ENCODE results near the gene KNDC1.

KNDC1 gene

GRCh38 chr10:133225707-133226191 is 65.7 kb downstream of the KNDC1 start:
- Histone ChIP-seq H3K4me1 (ENCODE audit: low read length) (no peaks in the 10 kb centered on the region), H2AFZ (ENCODE audit: low read depth, low read length) (no peak overlapping the region), H3K9ac (ENCODE audit: low read length) (no peak overlapping the region), H3K79me2 (ENCODE audit: low read length) (no peaks in the 10 kb centered on the region), H3K4me2 (ENCODE audit: low read length) (no peak overlapping the region), H3K36me3 (replicated peaks; ENCODE audit: low read depth, low read length) (no peaks in the 10 kb centered on the region), H4K20me1 (ENCODE audit: insufficient read depth, low read length) (no peaks in the 10 kb centered on the region), H3K27ac (ENCODE audit: low read length) (no peak overlapping the region), H3K27me3 (ENCODE audit: low read depth, low read length) (no peaks in the 10 kb centered on the region), H3K9me3 (ENCODE audit: insufficient read depth, low read length) (no peaks in the 10 kb centered on the region), H3K4me3 (ENCODE audit: low read length) (no peak overlapping the region)
- TF ChIP-seq EZH2phosphoT487 (IDR thresholded peaks at IDR 0.05; ENCODE audit: low read depth) (no peak), CTCF (IDR thresholded peaks at IDR 0.05; ENCODE audit: low read depth, low read length) (no peak)

GRCh38 chr10:133226251-133226808 is 66.3 kb downstream of the KNDC1 start:
- no peaks in the 10 kb centered on the region for H3K9me3 ChIP-seq (ENCODE audit: insufficient read depth, low read length)
- H4K20me1 ChIP-seq (ENCODE audit: insufficient read depth, low read length) = no peaks in the 10 kb centered on the region
- H3K9ac ChIP-seq (ENCODE audit: low read length) = no peak overlapping the region
- no peaks in the 10 kb centered on the region for H3K79me2 ChIP-seq (ENCODE audit: low read length)
- H3K27ac ChIP-seq (ENCODE audit: low read length) = no peak overlapping the region
- H3K36me3 ChIP-seq (replicated peaks; ENCODE audit: low read depth, low read length) = no peaks in the 10 kb centered on the region
- no peak overlapping the region for H3K4me2 ChIP-seq (ENCODE audit: low read length)
- H2AFZ ChIP-seq (ENCODE audit: low read depth, low read length) = no peak overlapping the region
- no peak overlapping the region for H3K4me3 ChIP-seq (ENCODE audit: low read length)
- no peaks in the 10 kb centered on the region for H3K4me1 ChIP-seq (ENCODE audit: low read length)
- TF ChIP-seq CTCF (IDR thresholded peaks at IDR 0.05; ENCODE audit: low read depth, low read length) (no peak), EZH2phosphoT487 (IDR thresholded peaks at IDR 0.05; ENCODE audit: low read depth) (no peak)
- H3K27me3 ChIP-seq (ENCODE audit: low read depth, low read length) = no peaks in the 10 kb centered on the region

- no peak overlapping the region for H2AFZ ChIP-seq (ENCODE audit: low read depth, low read length)
- H3K9ac ChIP-seq (ENCODE audit: low read length) = no peak overlapping the region
- H3K4me3 ChIP-seq (ENCODE audit: low read length) = no peak overlapping the region
- no peak overlapping the region for H3K27ac ChIP-seq (ENCODE audit: low read length)
- H3K36me3 ChIP-seq (replicated peaks; ENCODE audit: low read depth, low read length) = no peaks in the 10 kb centered on the region
- TF ChIP-seq EZH2phosphoT487 (IDR thresholded peaks at IDR 0.05; ENCODE audit: low read depth) (no peak), CTCF (IDR thresholded peaks at IDR 0.05; ENCODE audit: low read depth, low read length) (no peak)
- H3K79me2 ChIP-seq (ENCODE audit: low read length) = no peaks in the 10 kb centered on the region
- no peak overlapping the region for H3K4me2 ChIP-seq (ENCODE audit: low read length)
- no peaks in the 10 kb centered on the region for H3K9me3 ChIP-seq (ENCODE audit: insufficient read depth, low read length)
- no peaks in the 10 kb centered on the region for H3K27me3 ChIP-seq (ENCODE audit: low read depth, low read length)
- H3K4me1 ChIP-seq (ENCODE audit: low read length) = no peaks in the 10 kb centered on the region
- H4K20me1 ChIP-seq (ENCODE audit: insufficient read depth, low read length) = no peaks in the 10 kb centered on the region
Observed at GRCh38 chr10:133227256-133227655, 67.2 kb downstream of the KNDC1 start.

GRCh38 chr10:133229265-133230043 is 69.4 kb downstream of the KNDC1 start:
- no peak overlapping the region for H3K4me2 ChIP-seq (ENCODE audit: low read length)
- no peak overlapping the region for H2AFZ ChIP-seq (ENCODE audit: low read depth, low read length)
- H3K9ac ChIP-seq (ENCODE audit: low read length) = no peak overlapping the region
- no peaks in the 10 kb centered on the region for H3K4me1 ChIP-seq (ENCODE audit: low read length)
- H3K27me3 ChIP-seq (ENCODE audit: low read depth, low read length) = no peaks in the 10 kb centered on the region
- H3K27ac ChIP-seq (ENCODE audit: low read length) = no peak overlapping the region
- no peak overlapping the region for H3K4me3 ChIP-seq (ENCODE audit: low read length)
- H4K20me1 ChIP-seq (ENCODE audit: insufficient read depth, low read length) = no peaks in the 10 kb centered on the region
- H3K9me3 ChIP-seq (ENCODE audit: insufficient read depth, low read length) = no peaks in the 10 kb centered on the region
- TF ChIP-seq EZH2phosphoT487 (IDR thresholded peaks at IDR 0.05; ENCODE audit: low read depth) (no peak), CTCF (IDR thresholded peaks at IDR 0.05; ENCODE audit: low read depth, low read length) (no peak)
- H3K79me2 ChIP-seq (ENCODE audit: low read length) = no peaks in the 10 kb centered on the region
- H3K36me3 ChIP-seq (replicated peaks; ENCODE audit: low read depth, low read length) = no peaks in the 10 kb centered on the region
